GM19193 (cell line): ENCODE data around the gene GNG2.

Source experiments
- POLR2A ChIP-seq: IDR thresholded peaks from 4 replicates; pipeline ENCODE4 v1.6.1; 2011; ENCODE audit not compliant: insufficient read depth, insufficient read length; ENCODE audit errors: extremely low read depth

GNG2 gene

GRCh38 chr14:51988221-51988620 is 127.8 kb downstream of the GNG2 start:
- no peak for TF ChIP-seq POLR2A

- peak; percentile 89 for TF ChIP-seq POLR2A
These were observed 129.2 kb downstream of the GNG2 start, which contains the start of gene RTRAF for GRCh38 chr14:51989293-51990234. RTRAF (plus strand) TSS chr14:51989546; CDS start chr14:51989640, 94 bp downstream.

- TF ChIP-seq POLR2A: no peak
These were observed 130.1 kb downstream of the GNG2 start for GRCh38 chr14:51990488-51990887.

- TF ChIP-seq POLR2A: no peak
These were observed 133.0 kb downstream of the GNG2 start for GRCh38 chr14:51993285-51993920.

- no peak for TF ChIP-seq POLR2A
These were observed 135.8 kb downstream of the GNG2 start for GRCh38 chr14:51996148-51996746.

- no peak for TF ChIP-seq POLR2A
These were observed 137.9 kb downstream of the GNG2 start for GRCh38 chr14:51998348-51998747.

- no peak for TF ChIP-seq POLR2A
These were observed 138.7 kb downstream of the GNG2 start for GRCh38 chr14:51999084-51999483.

- TF ChIP-seq POLR2A: no peak
These were observed 139.7 kb downstream of the GNG2 start for GRCh38 chr14:52000019-52000582.

- no peak for TF ChIP-seq POLR2A
These were observed 140.3 kb downstream of the GNG2 start for GRCh38 chr14:52000696-52001095.

GRCh38 chr14:52002542-52002941 is 142.1 kb downstream of the GNG2 start:
- no peak for TF ChIP-seq POLR2A

- no peak for TF ChIP-seq POLR2A
These were observed 142.9 kb downstream of the GNG2 start for GRCh38 chr14:52003324-52003723.

- no peak for TF ChIP-seq POLR2A
These were observed 145.2 kb downstream of the GNG2 start for GRCh38 chr14:52005625-52006024.

- TF ChIP-seq POLR2A: no peak
These were observed 145.9 kb downstream of the GNG2 start for GRCh38 chr14:52006361-52006760.

GRCh38 chr14:52007211-52007610 is 146.8 kb downstream of the GNG2 start:
- no peak for TF ChIP-seq POLR2A

GRCh38 chr14:52007637-52008036 is 147.2 kb downstream of the GNG2 start:
- no peak for TF ChIP-seq POLR2A

- TF ChIP-seq POLR2A: no peak
These were observed 147.7 kb downstream of the GNG2 start for GRCh38 chr14:52008136-52008535.

- no peak for TF ChIP-seq POLR2A
These were observed 149.8 kb downstream of the GNG2 start for GRCh38 chr14:52010173-52010693.
